Dendritic cell treated with granulocyte-macrophage colony-stimulating factor and Interleukin-4, amounts not matched to agents 40 ng/mL and 50 ng/mL, for 4 days (primary cell): Measurements from ENCODE around the gene SKIC8.

ENCODE experiments used
- H3K27ac Mint-ChIP-seq: one replicate; pipeline ENCODE4 v1.8.0; 2022; ENCODE audit warnings: mild to moderate bottlenecking, mixed read lengths
- H3K27me3 Mint-ChIP-seq: one replicate; pipeline ENCODE4 v1.8.0; 2022; ENCODE audit warnings: mild to moderate bottlenecking, mixed read lengths
- H3K36me3 Mint-ChIP-seq: one replicate; pipeline ENCODE4 v1.8.0; 2022; ENCODE audit warnings: low read depth, mixed read lengths
- H3K4me1 Mint-ChIP-seq: one replicate; pipeline ENCODE4 v1.8.0; 2022; ENCODE audit warnings: low read depth, mixed read lengths
- H3K4me3 Mint-ChIP-seq: one replicate; pipeline ENCODE4 v1.8.0; 2022; ENCODE audit warnings: mild to moderate bottlenecking, moderate library complexity, mixed read lengths
- H3K9me3 Mint-ChIP-seq: one replicate; pipeline ENCODE4 v1.8.0; 2022; ENCODE audit warnings: mixed read lengths
- intact Hi-C: fragments of 100-400 bp; cut with micrococcal nuclease; formaldehyde crosslinking; loops from one replicate; pipeline ENCODE4 v1.15.0; 2022

SKIC8 gene

DNA sequence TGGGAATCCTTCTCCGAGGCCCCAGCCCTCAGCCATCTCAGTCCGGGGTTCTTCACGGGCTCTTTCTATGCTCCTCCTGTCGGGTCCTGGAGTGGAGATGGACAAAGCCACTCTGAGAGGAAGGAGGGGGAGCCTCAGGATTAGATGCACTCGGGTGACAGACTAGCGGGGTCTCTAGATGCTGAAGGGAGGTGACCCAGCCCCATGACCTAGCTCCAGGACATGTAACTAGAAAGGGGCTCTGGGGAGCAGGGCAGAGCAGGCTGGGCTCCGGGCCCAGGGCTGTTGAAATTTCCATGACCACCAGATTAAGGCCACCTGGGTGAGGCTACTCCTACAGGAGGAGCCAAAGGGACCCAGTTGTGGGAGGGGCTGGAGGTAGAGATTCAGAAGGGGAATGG is 14.8 kb upstream of the SKIC8 start:
- no peaks in the 10 kb centered on the region for H3K9me3 Mint-ChIP-seq
- H3K27me3 Mint-ChIP-seq, result no peaks in the 10 kb centered on the region
- H3K4me3 Mint-ChIP-seq, result no peak overlapping the region
- intact Hi-C loops, result no loop called here
- H3K36me3 Mint-ChIP-seq, result no peaks in the 10 kb centered on the region
- H3K27ac Mint-ChIP-seq, result no peak overlapping the region
- no peaks in the 10 kb centered on the region for H3K4me1 Mint-ChIP-seq

DNA sequence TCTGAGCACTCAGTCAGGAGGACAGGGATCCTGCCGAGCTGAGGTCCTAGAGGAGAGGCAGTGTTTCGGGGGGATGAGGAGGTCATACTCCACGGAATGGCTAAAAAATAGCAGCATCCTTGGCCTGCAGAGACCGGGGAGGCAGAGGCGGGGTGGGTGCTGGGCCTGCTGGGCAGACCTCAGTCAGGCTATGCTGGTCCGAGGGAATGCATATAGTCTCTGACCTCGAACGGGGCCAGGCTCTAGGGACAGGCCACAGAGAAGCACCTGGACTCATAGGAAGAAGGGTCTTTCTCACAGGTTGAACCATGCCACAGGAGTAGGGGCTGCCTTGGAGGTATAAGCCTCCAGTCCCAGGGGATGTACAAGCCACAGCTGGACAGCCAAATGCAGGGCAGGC is 14.0 kb upstream of the SKIC8 start:
- Mint-ChIP-seq H3K27me3 (no peaks in the 10 kb centered on the region), H3K9me3 (no peaks in the 10 kb centered on the region), H3K4me3 (no peak overlapping the region), H3K27ac (no peak overlapping the region), H3K36me3 (no peaks in the 10 kb centered on the region), H3K4me1 (peaks cover under 1% of the 10 kb centered on the region)
- intact Hi-C loops, result no loop called here

DNA sequence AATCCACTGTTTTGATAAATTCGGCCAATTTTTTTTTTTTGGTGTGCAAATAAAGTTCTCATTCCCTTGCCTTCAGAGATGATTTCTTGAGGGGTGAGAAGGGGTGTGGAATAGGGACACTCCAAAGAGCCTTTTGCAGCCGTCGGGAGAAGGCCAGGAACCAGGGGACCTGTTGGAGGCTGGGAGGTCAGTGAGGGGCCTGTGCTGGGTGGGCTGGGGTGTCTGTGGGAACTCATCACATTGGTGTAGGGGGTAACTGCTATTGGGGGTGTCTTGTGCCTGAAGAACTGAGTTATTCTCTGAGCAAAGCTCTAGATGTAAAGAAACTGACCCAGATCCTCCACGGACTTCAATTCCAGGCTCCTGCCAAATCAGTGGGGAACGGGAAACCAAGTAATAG is 13.5 kb upstream of the SKIC8 start:
- H3K36me3 Mint-ChIP-seq, result no peaks in the 10 kb centered on the region
- intact Hi-C loops, result no loop called here
- H3K27ac Mint-ChIP-seq, result no peak overlapping the region
- no peaks in the 10 kb centered on the region for H3K9me3 Mint-ChIP-seq
- no peak overlapping the region for H3K4me3 Mint-ChIP-seq
- H3K27me3 Mint-ChIP-seq, result no peaks in the 10 kb centered on the region
- peaks cover 4% of the 10 kb centered on the region for H3K4me1 Mint-ChIP-seq

DNA sequence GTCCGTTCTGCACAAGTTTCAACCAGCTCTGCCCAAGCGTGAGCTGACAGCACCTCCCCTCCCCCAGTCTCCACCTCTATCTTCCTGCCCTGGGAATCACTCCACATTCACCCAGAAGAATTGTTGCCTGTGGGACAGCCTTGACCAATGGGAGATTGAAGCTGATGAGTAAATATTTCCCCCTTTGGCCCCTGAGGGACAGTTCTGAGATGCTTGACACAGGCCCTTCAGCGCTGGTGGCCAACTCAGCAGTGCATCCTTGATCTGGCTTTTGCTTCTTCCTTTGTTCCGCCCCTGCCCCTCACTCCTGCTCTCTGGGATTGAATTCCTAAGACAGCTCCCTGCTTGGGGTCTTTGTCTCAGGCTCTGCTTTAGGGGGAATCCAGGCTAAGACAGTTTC is 13.1 kb upstream of the SKIC8 start:
- intact Hi-C loops, result no loop called here

DNA sequence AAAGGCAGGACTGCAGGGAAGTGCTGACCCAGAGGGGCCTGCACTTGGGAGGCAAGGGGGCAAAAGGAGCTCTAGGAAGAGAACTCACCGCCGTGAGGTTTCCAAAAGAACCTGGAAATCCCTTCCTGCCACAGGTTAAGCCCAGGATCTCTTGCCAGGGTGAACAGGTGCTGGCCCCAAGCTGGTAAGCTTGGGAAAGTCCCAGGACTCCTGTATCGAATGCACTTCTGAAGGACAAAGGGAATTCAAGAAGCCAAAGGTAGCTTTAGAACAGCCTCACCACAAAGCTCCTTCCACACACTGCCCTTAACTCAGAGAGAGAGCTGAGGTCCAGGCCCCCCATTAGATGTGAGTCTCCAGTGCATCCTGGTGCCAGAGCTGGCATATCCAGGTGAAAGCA is 11.9 kb upstream of the SKIC8 start:
- H3K4me1 Mint-ChIP-seq, result peaks cover 16% of the 10 kb centered on the region
- no peak overlapping the region for H3K27ac Mint-ChIP-seq
- no peaks in the 10 kb centered on the region for H3K9me3 Mint-ChIP-seq
- no peak overlapping the region for H3K4me3 Mint-ChIP-seq
- intact Hi-C loops, result no loop called here
- H3K27me3 Mint-ChIP-seq, result no peaks in the 10 kb centered on the region
- no peaks in the 10 kb centered on the region for H3K36me3 Mint-ChIP-seq

More for the DNA sequence above, 13.1 kb upstream of the SKIC8 start:
- H3K4me3 Mint-ChIP-seq, result no peak overlapping the region
- no peak overlapping the region for H3K27ac Mint-ChIP-seq
- peaks cover 6% of the 10 kb centered on the region for H3K4me1 Mint-ChIP-seq
- no peaks in the 10 kb centered on the region for H3K9me3 Mint-ChIP-seq
- no peaks in the 10 kb centered on the region for H3K27me3 Mint-ChIP-seq
- H3K36me3 Mint-ChIP-seq, result no peaks in the 10 kb centered on the region

DNA sequence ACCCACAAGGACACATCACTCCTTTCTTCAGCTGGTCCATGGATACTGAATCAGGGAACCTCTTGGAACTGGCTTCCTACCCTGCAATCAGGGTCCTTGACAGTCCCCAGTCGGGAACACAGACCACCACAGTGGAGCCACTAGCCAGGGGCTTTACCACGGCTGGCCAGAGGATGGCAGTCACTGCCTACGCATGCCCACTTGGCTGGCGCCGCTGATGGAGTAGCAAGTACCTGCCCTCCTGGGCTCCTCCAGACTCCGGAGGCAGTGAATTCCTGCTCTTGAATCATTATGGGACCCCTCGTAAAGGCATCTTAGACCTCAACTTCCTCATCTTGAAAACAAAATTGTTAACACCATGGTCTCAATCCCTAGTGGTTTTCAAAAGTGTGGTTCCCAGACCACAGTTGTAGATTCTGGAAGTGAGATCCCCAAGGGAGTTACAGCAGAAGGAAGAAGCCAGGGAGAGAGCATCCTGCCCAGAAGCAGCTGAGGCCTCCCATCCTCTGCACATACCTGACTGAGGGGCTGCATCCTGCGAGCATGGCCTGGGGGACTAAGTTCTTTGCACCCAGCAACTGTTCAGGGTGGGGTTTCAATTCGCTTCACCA is 9.1 kb upstream of the SKIC8 start:
- Mint-ChIP-seq H3K4me3 (peak overlapping the region; percentile 45), H3K9me3 (no peaks in the 10 kb centered on the region), H3K27ac (peak overlapping the region; percentile 80), H3K4me1 (peaks cover 16% of the 10 kb centered on the region), H3K36me3 (no peaks in the 10 kb centered on the region), H3K27me3 (no peaks in the 10 kb centered on the region)
- intact Hi-C loops, result loop anchor here (1.0 to 2.0 kb wide), 2 partner anchors 114 to 173 kb away; no protein-coding TSS in a partner anchor

DNA sequence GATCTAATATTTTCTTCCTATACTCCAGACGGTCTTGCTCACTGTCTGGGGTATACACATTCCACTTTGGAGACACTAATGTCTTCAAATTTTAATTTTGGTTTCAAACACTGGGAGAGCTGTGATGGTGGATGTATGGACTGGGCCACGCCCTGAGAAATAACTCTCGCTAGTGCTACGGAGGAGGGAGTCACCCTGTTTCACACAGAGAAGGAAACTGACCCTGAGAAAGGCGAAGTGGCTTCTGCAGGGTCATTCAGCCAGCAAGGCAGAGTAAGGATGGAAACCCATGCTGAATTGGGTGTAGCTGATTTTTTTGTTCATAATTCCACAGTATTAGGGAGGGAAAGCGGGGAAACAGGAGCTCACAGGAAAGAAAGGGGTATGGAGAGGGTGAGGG is 8.6 kb upstream of the SKIC8 start:
- intact Hi-C loops, result loop anchor here (1.0 to 2.0 kb wide), 2 partner anchors 115 to 173 kb away; no protein-coding TSS in a partner anchor
- H3K4me3 Mint-ChIP-seq, result peak overlapping the region; percentile 45
- H3K27ac Mint-ChIP-seq, result peak overlapping the region; percentile 80

DNA sequence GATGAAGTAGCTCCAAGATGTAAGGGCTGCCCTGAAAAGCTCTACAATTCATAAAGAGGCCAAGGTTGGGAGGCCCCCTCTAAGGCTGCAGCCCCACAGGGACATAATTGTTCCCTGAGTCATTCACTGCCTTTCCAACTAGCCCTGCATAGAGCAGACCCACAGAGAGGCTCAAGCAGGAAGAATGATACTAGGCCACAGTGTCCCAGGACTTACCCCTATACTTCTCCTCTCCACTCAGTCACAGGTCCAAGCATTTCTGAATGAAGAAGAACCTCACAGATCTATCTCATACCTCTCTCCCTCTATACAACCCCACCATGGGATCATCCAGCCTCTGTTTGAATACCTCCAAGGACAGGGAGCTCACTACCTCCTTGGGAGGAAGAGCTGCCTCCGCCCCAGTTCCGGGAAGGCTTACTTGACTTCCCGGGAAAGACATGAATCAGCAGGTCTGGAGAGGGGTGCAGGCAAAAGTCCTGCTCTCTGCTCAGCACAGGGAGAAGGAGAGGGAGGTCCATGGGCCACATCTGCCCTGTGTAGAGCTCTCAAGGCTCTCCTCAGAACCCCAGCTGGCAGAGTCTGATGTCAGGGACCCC is 6.9 kb upstream of the SKIC8 start:
- Mint-ChIP-seq H3K27me3 (no peaks in the 10 kb centered on the region), H3K9me3 (no peaks in the 10 kb centered on the region), H3K4me1 (peaks cover 25% of the 10 kb centered on the region), H3K27ac (peak overlapping the region; percentile 38), H3K4me3 (peak overlapping the region; percentile 46), H3K36me3 (no peaks in the 10 kb centered on the region)
- intact Hi-C loops, result no loop called here

More for the DNA sequence above, 8.6 kb upstream of the SKIC8 start:
- Mint-ChIP-seq H3K27me3 (no peaks in the 10 kb centered on the region), H3K4me1 (peaks cover 16% of the 10 kb centered on the region), H3K36me3 (no peaks in the 10 kb centered on the region), H3K9me3 (no peaks in the 10 kb centered on the region)

DNA sequence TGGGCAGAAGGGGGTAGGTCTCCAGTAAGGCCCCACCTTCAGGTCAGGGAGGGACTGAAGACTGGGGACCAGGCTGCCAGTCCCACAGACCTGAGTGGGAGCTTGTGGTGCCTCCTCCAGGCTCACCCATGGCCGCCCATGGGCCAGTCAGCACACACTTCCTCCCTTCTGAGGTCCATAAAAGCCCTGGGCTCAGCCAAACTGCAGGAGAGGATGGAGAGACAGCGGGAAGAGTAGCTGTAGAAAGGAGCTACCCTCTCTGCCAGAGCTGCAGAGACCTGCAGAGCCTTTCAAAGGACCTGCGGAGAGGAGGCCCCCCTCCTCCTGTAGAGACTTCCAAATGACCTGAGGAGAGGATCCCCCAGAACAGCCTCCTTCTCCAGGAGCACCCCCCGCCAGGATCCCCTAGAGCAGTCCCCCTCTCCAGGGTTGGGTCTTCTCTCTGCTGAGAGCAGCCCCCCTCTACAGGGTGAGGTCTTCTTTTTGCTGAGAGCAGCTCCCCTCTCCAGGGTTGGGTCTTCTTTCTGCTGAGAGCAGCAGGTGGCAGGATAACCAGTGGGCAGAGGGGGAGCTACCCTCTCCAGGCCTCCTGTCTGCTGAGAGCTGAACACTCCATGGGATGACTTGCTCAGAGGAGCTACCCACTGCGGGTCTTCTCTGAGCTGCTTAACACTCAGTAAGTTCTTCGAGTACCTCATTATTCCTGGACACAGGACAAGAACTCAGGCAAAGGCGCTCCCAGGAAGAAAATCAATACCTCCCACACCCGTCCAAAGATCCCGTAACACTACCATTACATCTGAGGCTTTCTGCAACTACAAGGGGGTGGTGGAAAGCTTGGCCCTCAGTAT is 5.0 kb upstream of the SKIC8 start:
- Mint-ChIP-seq H3K4me3 (no peak overlapping the region), H3K9me3 (no peaks in the 10 kb centered on the region), H3K27ac (no peak overlapping the region), H3K4me1 (peaks cover 41% of the 10 kb centered on the region), H3K36me3 (peaks cover 2% of the 10 kb centered on the region), H3K27me3 (no peaks in the 10 kb centered on the region)
- intact Hi-C loops, result no loop called here

DNA sequence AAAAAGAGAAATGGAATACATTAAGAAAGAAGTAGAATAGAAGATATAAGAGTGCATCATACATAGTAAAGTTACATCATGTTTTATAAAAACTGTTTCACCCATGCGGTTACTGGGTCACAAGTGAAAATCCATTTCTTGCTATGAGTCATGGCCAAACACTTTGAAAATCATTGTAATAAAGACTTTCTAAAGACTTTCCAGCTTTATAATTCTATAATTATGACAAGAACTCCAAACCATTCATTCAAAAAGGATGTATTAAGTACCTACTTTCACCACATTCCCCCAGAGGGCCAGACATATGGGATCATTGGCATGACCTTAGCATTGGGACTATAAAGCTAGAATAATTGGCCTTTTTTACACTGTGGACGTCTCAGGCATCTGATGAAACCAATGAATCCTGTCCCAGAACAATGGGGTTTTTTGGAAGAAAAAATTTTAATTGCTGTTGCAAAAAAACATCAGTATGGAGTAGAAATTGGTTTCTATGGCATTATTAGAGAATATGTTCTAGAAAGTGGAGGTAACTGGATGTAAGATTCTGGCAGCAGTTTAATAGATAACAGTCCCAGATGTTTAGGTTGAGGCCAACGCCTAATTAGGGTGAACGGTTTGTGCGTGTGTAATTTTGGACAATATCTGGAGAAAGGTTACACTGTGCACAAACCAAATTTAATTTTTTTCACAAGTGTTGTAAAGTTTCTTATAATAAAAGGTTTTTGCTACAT is 3.3 kb upstream of the SKIC8 start:
- Mint-ChIP-seq H3K36me3 (peaks cover 8% of the 10 kb centered on the region), H3K9me3 (no peaks in the 10 kb centered on the region), H3K27ac (no peak overlapping the region), H3K4me1 (peaks cover 46% of the 10 kb centered on the region), H3K4me3 (no peak overlapping the region), H3K27me3 (no peaks in the 10 kb centered on the region)
- intact Hi-C loops, result no loop called here

DNA sequence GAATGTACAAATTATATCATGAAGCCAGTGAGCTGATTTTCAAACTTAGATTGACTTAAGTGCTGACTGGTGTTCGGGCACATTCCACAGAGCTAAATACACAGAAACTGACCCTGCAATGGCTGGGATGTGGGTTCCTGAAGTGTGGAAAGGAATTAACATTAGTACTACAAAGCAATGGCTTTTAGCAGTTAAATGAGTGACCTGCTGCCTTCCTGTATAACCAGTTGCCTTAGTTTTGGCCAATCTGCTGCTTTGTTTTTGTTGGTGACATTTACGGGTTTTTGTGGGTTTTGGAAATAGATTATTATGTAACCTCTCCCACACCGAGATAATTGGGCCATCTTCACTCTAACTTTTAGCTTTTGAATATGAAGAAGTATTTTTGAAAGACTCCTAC is 2.4 kb upstream of the SKIC8 start:
- no peaks in the 10 kb centered on the region for H3K9me3 Mint-ChIP-seq
- H3K27me3 Mint-ChIP-seq, result no peaks in the 10 kb centered on the region
- H3K27ac Mint-ChIP-seq, result no peak overlapping the region
- H3K4me3 Mint-ChIP-seq, result no peak overlapping the region
- peaks cover 8% of the 10 kb centered on the region for H3K36me3 Mint-ChIP-seq
- intact Hi-C loops, result no loop called here
- peaks cover 41% of the 10 kb centered on the region for H3K4me1 Mint-ChIP-seq

DNA sequence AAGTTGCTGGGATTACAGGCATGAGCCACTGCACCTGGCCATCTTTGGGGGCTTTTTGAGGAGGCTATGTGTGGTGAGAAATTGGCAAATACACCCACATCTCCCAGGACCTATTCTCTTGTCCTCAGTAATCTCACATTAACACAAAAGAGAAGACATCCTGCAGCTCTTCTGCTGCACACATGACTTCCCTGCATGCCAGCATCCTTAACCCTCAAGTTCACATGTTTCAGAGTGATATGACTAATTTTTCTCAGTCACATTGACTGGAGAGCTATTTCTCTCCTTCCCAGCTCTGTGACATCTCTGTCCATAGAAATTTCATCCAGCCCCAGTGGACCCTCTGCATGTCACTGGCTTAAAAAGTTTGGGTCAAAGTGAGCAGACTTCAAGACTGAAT is 1.9 kb upstream of the SKIC8 start:
- Mint-ChIP-seq H3K9me3 (no peaks in the 10 kb centered on the region), H3K4me3 (no peak overlapping the region), H3K36me3 (peaks cover 8% of the 10 kb centered on the region), H3K27ac (no peak overlapping the region), H3K4me1 (peaks cover 36% of the 10 kb centered on the region), H3K27me3 (no peaks in the 10 kb centered on the region)
- intact Hi-C loops, result no loop called here

DNA sequence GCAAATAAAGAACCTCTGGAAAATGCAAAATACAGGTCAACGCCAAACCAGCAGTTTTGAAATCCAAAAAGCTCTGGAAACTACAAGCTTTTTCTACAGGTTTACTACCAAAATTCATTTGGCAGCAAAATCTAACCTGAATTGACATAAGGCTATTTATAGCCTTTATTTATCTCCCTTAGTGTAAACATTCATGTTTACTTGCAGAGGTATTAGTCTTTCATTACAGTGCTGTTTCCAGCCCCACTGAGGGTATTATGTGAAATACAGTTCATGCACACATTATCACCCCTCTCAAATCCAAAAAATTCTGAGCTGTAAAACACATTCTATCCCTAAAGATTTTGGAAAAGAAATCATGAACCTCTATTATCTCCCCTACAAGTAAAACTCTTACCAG is 7.2 kb downstream of the SKIC8 start:
- no peak overlapping the region for H3K4me3 Mint-ChIP-seq
- no peak overlapping the region for H3K27ac Mint-ChIP-seq
- H3K9me3 Mint-ChIP-seq, result no peaks in the 10 kb centered on the region
- intact Hi-C loops, result no loop called here
- peaks cover 11% of the 10 kb centered on the region for H3K4me1 Mint-ChIP-seq
- H3K27me3 Mint-ChIP-seq, result no peaks in the 10 kb centered on the region
- H3K36me3 Mint-ChIP-seq, result peaks cover 65% of the 10 kb centered on the region

DNA sequence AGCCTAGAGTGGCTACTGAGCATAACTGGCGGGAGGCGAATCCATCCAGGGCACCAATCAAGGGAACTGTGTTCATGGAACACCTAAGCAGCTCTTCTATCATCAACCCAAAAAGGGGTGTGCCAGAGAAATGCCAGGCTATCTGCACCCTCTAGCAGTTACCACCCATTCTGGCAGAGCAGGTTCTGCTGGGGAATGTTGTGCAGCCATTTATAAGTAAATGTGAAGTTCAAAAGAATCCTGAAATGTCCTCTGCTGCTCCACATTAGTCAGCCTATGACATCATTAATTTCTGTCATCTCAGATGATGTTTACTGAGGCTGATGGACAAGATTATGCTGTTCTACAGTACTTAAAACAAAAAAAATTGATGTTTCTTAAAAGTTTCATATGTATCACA is 7.7 kb downstream of the SKIC8 start:
- H3K36me3 Mint-ChIP-seq, result peaks cover 70% of the 10 kb centered on the region
- no peaks in the 10 kb centered on the region for H3K27me3 Mint-ChIP-seq
- intact Hi-C loops, result no loop called here
- no peak overlapping the region for H3K4me3 Mint-ChIP-seq
- H3K4me1 Mint-ChIP-seq, result peaks cover 11% of the 10 kb centered on the region
- no peaks in the 10 kb centered on the region for H3K9me3 Mint-ChIP-seq
- H3K27ac Mint-ChIP-seq, result no peak overlapping the region
